ENCODE measurements around the gene DLG2.
A peak's percentile ranks its signal among the peaks of the same experiment; 100 is the strongest.

DLG2 gene

DNA sequence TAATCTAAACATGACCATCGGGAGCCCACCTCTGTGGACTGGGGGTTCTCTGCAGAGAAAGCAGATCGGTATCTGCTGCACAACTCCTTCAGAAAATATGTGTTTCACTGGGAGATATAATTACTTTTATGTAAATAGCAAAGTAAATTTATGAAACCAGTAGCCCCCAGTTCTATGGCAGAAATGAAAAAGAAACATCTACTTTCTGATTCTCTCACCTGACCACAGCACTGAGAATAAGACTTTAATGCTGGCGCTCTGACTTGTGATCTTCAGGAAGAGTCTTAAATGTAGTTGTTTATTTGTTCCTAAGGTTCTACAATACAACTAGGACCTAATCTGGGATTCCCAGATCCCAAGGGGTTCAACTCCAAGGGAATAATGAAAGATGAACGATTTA is 518.0 kb downstream of the DLG2 start:
- peak overlapping the region; percentile 53; the same call in 1 of the 2 replicates for H3K4me3 ChIP-seq (ENCODE audit: low read length)

DNA sequence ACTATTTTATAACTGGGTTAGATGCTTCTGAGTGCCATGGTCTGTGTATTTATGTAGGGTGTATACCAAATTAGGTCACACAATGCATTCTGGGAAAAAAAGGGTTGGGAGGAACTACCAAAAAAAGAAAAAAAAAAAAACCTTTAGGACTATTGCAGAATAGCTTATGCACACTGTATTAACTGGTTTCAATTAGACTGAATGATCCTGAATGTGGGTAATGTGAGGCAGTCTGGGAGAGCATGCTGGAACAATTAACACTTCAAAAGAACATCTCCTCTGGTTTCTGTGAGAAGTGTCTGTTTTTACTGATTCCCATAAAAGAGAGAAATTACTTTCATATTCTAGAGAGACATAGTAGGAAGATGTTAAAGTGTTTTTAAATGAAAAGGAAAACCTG is 521.3 kb downstream of the DLG2 start:
- H3K9me3 ChIP-seq (ENCODE audit: control insufficient read depth, insufficient read depth, low read length): peaks cover 6% of the 10 kb centered on the region; the same call in 1 of the 2 replicates
- H3K36me3 ChIP-seq (ENCODE audit: control insufficient read depth, low read length): no peaks in the 10 kb centered on the region
- H3K4me3 ChIP-seq (ENCODE audit: low read length): no peak overlapping the region
- no peaks in the 10 kb centered on the region for H3K27me3 ChIP-seq (ENCODE audit: control insufficient read depth, low read length)
- no peaks in the 10 kb centered on the region for H3K9me2 ChIP-seq (replicated peaks; ENCODE audit: control insufficient read depth, low read length)
- no peak overlapping the region for H3K27ac ChIP-seq (ENCODE audit: low read depth, low read length)
- H3F3A ChIP-seq (ENCODE audit: control insufficient read depth, insufficient read depth): no peaks in the 10 kb centered on the region
- peaks cover 43% of the 10 kb centered on the region for H3K4me1 ChIP-seq (ENCODE audit: control insufficient read depth, low read length)
- H4K20me1 ChIP-seq (ENCODE audit: control insufficient read depth, insufficient read depth, low read depth, low read length): no peaks in the 10 kb centered on the region
- no peaks in the 10 kb centered on the region for H3K79me2 ChIP-seq (ENCODE audit: control insufficient read depth, low read length)
- no peak overlapping the region for H3K4me2 ChIP-seq (ENCODE audit: low read length)
- no peak for TF ChIP-seq EZH2phosphoT487 (IDR thresholded peaks at IDR 0.05; ENCODE audit: borderline replicate concordance, low read length)
- TF ChIP-seq, protein P1, sequence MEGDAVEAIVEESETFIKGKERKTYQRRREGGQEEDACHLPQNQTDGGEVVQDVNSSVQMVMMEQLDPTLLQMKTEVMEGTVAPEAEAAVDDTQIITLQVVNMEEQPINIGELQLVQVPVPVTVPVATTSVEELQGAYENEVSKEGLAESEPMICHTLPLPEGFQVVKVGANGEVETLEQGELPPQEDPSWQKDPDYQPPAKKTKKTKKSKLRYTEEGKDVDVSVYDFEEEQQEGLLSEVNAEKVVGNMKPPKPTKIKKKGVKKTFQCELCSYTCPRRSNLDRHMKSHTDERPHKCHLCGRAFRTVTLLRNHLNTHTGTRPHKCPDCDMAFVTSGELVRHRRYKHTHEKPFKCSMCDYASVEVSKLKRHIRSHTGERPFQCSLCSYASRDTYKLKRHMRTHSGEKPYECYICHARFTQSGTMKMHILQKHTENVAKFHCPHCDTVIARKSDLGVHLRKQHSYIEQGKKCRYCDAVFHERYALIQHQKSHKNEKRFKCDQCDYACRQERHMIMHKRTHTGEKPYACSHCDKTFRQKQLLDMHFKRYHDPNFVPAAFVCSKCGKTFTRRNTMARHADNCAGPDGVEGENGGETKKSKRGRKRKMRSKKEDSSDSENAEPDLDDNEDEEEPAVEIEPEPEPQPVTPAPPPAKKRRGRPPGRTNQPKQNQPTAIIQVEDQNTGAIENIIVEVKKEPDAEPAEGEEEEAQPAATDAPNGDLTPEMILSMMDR (IDR thresholded peaks at IDR 0.05; ENCODE audit: low read depth, low read length, poor library complexity, severe bottlenecking): no peak

More for the DNA sequence above, 518.0 kb downstream of the DLG2 start:
- no peaks in the 10 kb centered on the region for H3K36me3 ChIP-seq (ENCODE audit: control insufficient read depth, low read length)
- H3K4me2 ChIP-seq (ENCODE audit: low read length): peak overlapping the region; percentile 67
- H3K4me1 ChIP-seq (ENCODE audit: control insufficient read depth, low read length): peaks cover 55% of the 10 kb centered on the region
- no peaks in the 10 kb centered on the region for H3F3A ChIP-seq (ENCODE audit: control insufficient read depth, insufficient read depth)
- TF ChIP-seq, protein P1 (IDR thresholded peaks at IDR 0.05; ENCODE audit: low read depth, low read length, poor library complexity, severe bottlenecking): no peak
- no peak for TF ChIP-seq EZH2phosphoT487 (IDR thresholded peaks at IDR 0.05; ENCODE audit: borderline replicate concordance, low read length)
- no peaks in the 10 kb centered on the region for H3K9me2 ChIP-seq (replicated peaks; ENCODE audit: control insufficient read depth, low read length)
- H3K79me2 ChIP-seq (ENCODE audit: control insufficient read depth, low read length): no peaks in the 10 kb centered on the region
- peaks cover 3% of the 10 kb centered on the region; the same call in 1 of the 2 replicates for H3K9me3 ChIP-seq (ENCODE audit: control insufficient read depth, insufficient read depth, low read length)
- peak overlapping the region; percentile 61 for H3K27ac ChIP-seq (ENCODE audit: low read depth, low read length)
- H3K27me3 ChIP-seq (ENCODE audit: control insufficient read depth, low read length): no peaks in the 10 kb centered on the region
- no peaks in the 10 kb centered on the region for H4K20me1 ChIP-seq (ENCODE audit: control insufficient read depth, insufficient read depth, low read depth, low read length)

DNA sequence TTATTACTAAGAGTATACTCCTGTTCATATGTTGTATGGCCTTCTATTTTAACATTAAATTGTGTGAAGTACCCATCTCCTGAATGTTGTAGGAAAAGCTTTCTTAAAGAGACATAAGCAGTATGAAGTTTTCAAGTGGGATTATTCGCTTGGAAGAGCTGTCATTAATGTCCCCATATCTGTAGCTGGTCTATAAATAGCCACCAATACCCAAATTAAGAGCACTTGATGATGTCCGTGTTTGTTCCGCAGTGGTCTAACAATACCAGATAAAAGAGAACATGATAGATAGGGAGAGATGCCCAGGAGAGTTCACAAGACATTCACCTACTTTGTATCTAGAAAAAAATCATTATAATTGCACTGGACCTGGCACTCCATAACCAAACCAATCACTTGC is 527.6 kb downstream of the DLG2 start:
- Histone ChIP-seq H3K9me2 (replicated peaks; ENCODE audit: control insufficient read depth, low read length) (no peaks in the 10 kb centered on the region), H3K4me3 (ENCODE audit: low read length) (no peak overlapping the region), H3K27me3 (ENCODE audit: control insufficient read depth, low read length) (no peaks in the 10 kb centered on the region), H3K4me1 (ENCODE audit: control insufficient read depth, low read length) (peaks cover 23% of the 10 kb centered on the region), H3K36me3 (ENCODE audit: control insufficient read depth, low read length) (peaks cover 4% of the 10 kb centered on the region; the same call in 1 of the 2 replicates), H3K79me2 (ENCODE audit: control insufficient read depth, low read length) (no peaks in the 10 kb centered on the region), H3K4me2 (ENCODE audit: low read length) (no peak overlapping the region), H3K9me3 (ENCODE audit: control insufficient read depth, insufficient read depth, low read length) (peaks cover 16% of the 10 kb centered on the region), H3F3A (ENCODE audit: control insufficient read depth, insufficient read depth) (no peaks in the 10 kb centered on the region), H3K27ac (ENCODE audit: low read depth, low read length) (no peak overlapping the region), H4K20me1 (ENCODE audit: control insufficient read depth, insufficient read depth, low read depth, low read length) (no peaks in the 10 kb centered on the region)
- TF ChIP-seq, protein P1 (IDR thresholded peaks at IDR 0.05; ENCODE audit: low read depth, low read length, poor library complexity, severe bottlenecking): no peak
- TF ChIP-seq EZH2phosphoT487 (IDR thresholded peaks at IDR 0.05; ENCODE audit: borderline replicate concordance, low read length): no peak

All from DOHH2 (cell line).